Tibial artery (tissue), 4 donors: ENCODE measurements around the gene FAM120C.

Experiments
- DNase-seq, 2 donors: peaks; one replicate each; pipeline ENCODE4 v3.0.0-alpha.2; 2019
- H3K27ac ChIP-seq, 2 donors: fragments of 200-600 bp; sonication (generic) in 1 of 2; 1 replicate in 1 of 2; 2 replicates in 1 of 2; pipeline ENCODE4 v1.5.1; 2018 to 2019; ENCODE audit warnings: mild to moderate bottlenecking in 1 of 2
- H3K27me3 ChIP-seq, 2 donors: fragments of 200-600 bp; sonication (generic) in 1 of 2; one replicate each; pipeline versions ENCODE4 v1.5.1 to v1.6.0; 2016 to 2019
- H3K36me3 ChIP-seq, 3 donors: fragments of 200-600 bp; sonication (generic) in 2 of 3; one replicate each; pipeline ENCODE4 v1.5.1; 2016 to 2019; ENCODE audit warnings: mild to moderate bottlenecking in 2 of 3
- H3K4me1 ChIP-seq, 4 donors: fragments of 200-600 bp; sonication (generic) in 2 of 4; 1 replicate in 3 of 4; 2 replicates in 1 of 4; pipeline ENCODE4 v1.5.1; 2016 to 2019
- H3K4me3 ChIP-seq, 2 donors: fragments of 200-600 bp; sonication (generic) in 1 of 2; 1 replicate in 1 of 2; 2 replicates in 1 of 2; pipeline ENCODE4 v1.5.1; 2018 to 2019; ENCODE audit warnings: mild to moderate bottlenecking in 2 of 2
- H3K9me3 ChIP-seq, 3 donors: fragments of 200-600 bp; sonication (generic) in 1 of 3; one replicate each; pipeline ENCODE4 v1.5.1; 2016 to 2019
- CTCF ChIP-seq, 2 experiments: fragments of 200-600 bp in 1 of 2; fragments of 450-650 bp in 1 of 2; IDR thresholded peaks; one replicate each; pipeline ENCODE4 v1.5.1; 2017 to 2019; ENCODE audit warnings: antibody characterized with exemption in 2 of 2, mild to moderate bottlenecking in 1 of 2, moderate library complexity in 1 of 2
- intact Hi-C: fragments of 100-400 bp; cut with DNase I; formaldehyde crosslinking; loops from one replicate; pipeline ENCODE4 v1.15.0; 2023; ENCODE audit warnings: low total_unique reads

The FAM120C gene

GRCh38 chrX:54181202-54181953 lies 1.7 kb downstream of the FAM120C start:
- H3K4me1 ChIP-seq = peaks cover 0 to 36% (median 7%) of the 10 kb centered on the region in 4 donors
- no peaks in the 10 kb centered on the region for H3K9me3 ChIP-seq
- H3K27ac ChIP-seq = peak overlapping the region in 1 of 2 donors; percentile 95
- H3K27me3 ChIP-seq = no peaks in the 10 kb centered on the region
- no peaks in the 10 kb centered on the region for H3K36me3 ChIP-seq
- H3K4me3 ChIP-seq = peak overlapping the region; percentile 92
- TF ChIP-seq CTCF (IDR thresholded peaks at IDR 0.05) = no peak
- DNase-seq = no peak
- intact Hi-C loops = loop anchor here (10.0 kb wide), 1 partner anchor 137 kb away; the partner anchor contains the start of gene PHF8

GRCh38 chrX:54180403-54180802 lies 2.7 kb downstream of the FAM120C start:
- intact Hi-C loops = loop anchor here (10.0 kb wide), 1 partner anchor 136 kb away; the partner anchor contains the start of gene PHF8
- Histone ChIP-seq H3K4me3 (no peak overlapping the region), H3K9me3 (no peaks in the 10 kb centered on the region), H3K27me3 (no peaks in the 10 kb centered on the region), H3K27ac (no peak overlapping the region), H3K4me1 (peaks cover 0 to 36% (median 7%) of the 10 kb centered on the region in 4 donors), H3K36me3 (no peaks in the 10 kb centered on the region)
- TF ChIP-seq CTCF (IDR thresholded peaks at IDR 0.05) = no peak
- DNase-seq = no peak

GRCh38 chrX:54178100-54178940 lies 4.7 kb downstream of the FAM120C start:
- no peak for DNase-seq
- Histone ChIP-seq H3K27ac (no peak overlapping the region), H3K4me1 (peaks cover 0 to 36% (median 7%) of the 10 kb centered on the region in 4 donors), H3K9me3 (no peaks in the 10 kb centered on the region), H3K36me3 (no peaks in the 10 kb centered on the region), H3K27me3 (no peaks in the 10 kb centered on the region), H3K4me3 (no peak overlapping the region)
- intact Hi-C loops = no loop called here
- TF ChIP-seq CTCF (IDR thresholded peaks at IDR 0.05) = no peak

- intact Hi-C loops = no loop called here
- no peaks in the 10 kb centered on the region for H3K27me3 ChIP-seq
- no peak for DNase-seq
- H3K4me3 ChIP-seq = no peak overlapping the region
- no peak overlapping the region for H3K27ac ChIP-seq
- no peaks in the 10 kb centered on the region for H3K36me3 ChIP-seq
- no peak for TF ChIP-seq CTCF (IDR thresholded peaks at IDR 0.05)
- H3K9me3 ChIP-seq = no peaks in the 10 kb centered on the region
- peaks cover 0 to 36% (median 7%) of the 10 kb centered on the region in 4 donors for H3K4me1 ChIP-seq
Observed at GRCh38 chrX:54177306-54177705, 5.7 kb downstream of the FAM120C start.

GRCh38 chrX:54173791-54174190 lies 9.3 kb downstream of the FAM120C start:
- DNase-seq = no peak
- no peak overlapping the region for H3K27ac ChIP-seq
- H3K36me3 ChIP-seq = no peaks in the 10 kb centered on the region
- H3K4me1 ChIP-seq = peaks cover 0 to 6% (median 0%) of the 10 kb centered on the region in 4 donors
- H3K4me3 ChIP-seq = no peak overlapping the region
- no peak for TF ChIP-seq CTCF (IDR thresholded peaks at IDR 0.05)
- H3K9me3 ChIP-seq = no peaks in the 10 kb centered on the region
- intact Hi-C loops = no loop called here
- H3K27me3 ChIP-seq = no peaks in the 10 kb centered on the region
